Panc1 (cell line): Measurements from ENCODE around the gene BRD2. TPM values are rescaled to one million over a fixed set of nuclear protein-coding genes. Genes with fewer than 3 reads are reported as not detected.
A peak's percentile ranks its signal among the peaks of the same experiment; 100 is the strongest.

Experiments
- ATAC-seq: fragments of 200-7000 bp; cut with Tn5 transposase; 2 replicates; pipeline ENCODE4 v1.9.1; 2020; ENCODE audit warnings: mild to moderate bottlenecking, moderate library complexity
- BruUV-seq: library from RNA; stranded (reverse); fragments of 400-500 nt; replicated peaks from 2 replicates; lab custom pipeline; 2021; lab: Mats Ljungman, UMichigan
- CTCF ChIA-PET: fragments of 300-600 bp; sonication (Branson Sonifier 250); formaldehyde crosslinking; loops from one replicate; lab custom pipeline; 2022; ENCODE audit warnings: antibody characterized with exemption; lab: Charles Lee
- POLR2A ChIA-PET: fragments of 300-600 bp; sonication (Branson Sonifier 250); formaldehyde crosslinking; loops from one replicate; lab custom pipeline; 2022; ENCODE audit warnings: antibody characterized with exemption; lab: Charles Lee
- DNase-seq: peaks from one replicate; pipeline ENCODE4 v3.0.0-alpha.2; 2010; ENCODE audit warnings: low read depth, low spot score
- H3K27ac ChIP-seq: 2 replicates; pipeline ENCODE4 v1.5.1; 2011; ENCODE audit warnings: mild to moderate bottlenecking, low read length, inconsistent platforms
- H3K27me3 ChIP-seq: fragments of 200-500 bp; sonication (Bioruptor generic); 2 replicates; pipeline ENCODE4 v1.6.0; 2014; ENCODE audit warnings: low read length, inconsistent platforms; ENCODE audit not compliant: control insufficient read depth, insufficient read depth
- H3K36me3 ChIP-seq: fragments of 200-500 bp; sonication (Bioruptor generic); 2 replicates; pipeline ENCODE4 v1.5.1; 2014; ENCODE audit warnings: inconsistent platforms, mild to moderate bottlenecking, low read length, moderate library complexity; ENCODE audit not compliant: control insufficient read depth, insufficient read depth
- H3K4me1 ChIP-seq: 2 replicates; pipeline ENCODE4 v1.5.1; 2011; ENCODE audit warnings: inconsistent platforms, mild to moderate bottlenecking, low read length, moderate library complexity; ENCODE audit not compliant: control insufficient read depth, insufficient read depth
- H3K4me3 ChIP-seq, 2 experiments: 2 replicates each; pipeline ENCODE4 v1.5.1; 2011 to 2012; ENCODE audit warnings: low read depth in 2 of 2, low read length in 2 of 2, mild to moderate bottlenecking in 2 of 2, inconsistent platforms in 1 of 2, moderate library complexity in 1 of 2
- H3K9me3 ChIP-seq: fragments of 200-500 bp; sonication (Bioruptor generic); 2 replicates; pipeline ENCODE4 v1.5.1; 2014; ENCODE audit warnings: low read depth, mild to moderate bottlenecking, inconsistent platforms, low read length, moderate library complexity; ENCODE audit not compliant: control insufficient read depth, insufficient read depth
- POLR2AphosphoS5 ChIP-seq: IDR thresholded peaks from 2 replicates; pipeline ENCODE4 v1.6.1; 2012; ENCODE audit warnings: mild to moderate bottlenecking, low read depth, low read length, moderate library complexity
- SIN3A ChIP-seq: IDR thresholded peaks from 2 replicates; pipeline ENCODE4 v1.6.1; 2012; ENCODE audit warnings: low read depth, mild to moderate bottlenecking, low read length, moderate library complexity, borderline replicate concordance; ENCODE audit not compliant: insufficient read depth
- TCF7L2 ChIP-seq: IDR thresholded peaks from 2 replicates; pipeline ENCODE4 v1.6.1; 2011; ENCODE audit warnings: mild to moderate bottlenecking, low read depth, low read length, inconsistent platforms
- in situ Hi-C: cut with HindIII; loops from 2 replicates; pipeline ENCODE4 v1.10.0; 2016; ENCODE audit warnings: low sequenced_read_pairs, low pct_unique_long_range_greater_than_20kb
- intact Hi-C: fragments of 100-400 bp; cut with micrococcal nuclease; formaldehyde crosslinking; loops from one replicate; pipeline ENCODE4 v1.10.0; 2022; ENCODE audit not compliant: unreplicated experiment
- total RNA-seq: library from RNA; stranded (reverse); gene quantifications from one replicate; pipeline ENCODE4 v1.2.1, GENCODE V29; 2021; ENCODE audit not compliant: unreplicated experiment
- TF ChIP-seq, protein P1 (sequence below), 2 experiments: IDR thresholded peaks; 2 replicates each; pipeline ENCODE4 v1.6.1; 2011 to 2012; ENCODE audit warnings: low read depth in 2 of 2, control low read depth in 1 of 2, low read length in 1 of 2, mild to moderate bottlenecking in 1 of 2, moderate library complexity in 1 of 2; ENCODE audit not compliant: insufficient read depth in 1 of 2
- TF ChIP-seq, protein P2 (sequence below): fragments of 450-650 bp; IDR thresholded peaks from 2 replicates; pipeline ENCODE4 v1.5.1; 2017; ENCODE audit warnings: mild to moderate bottlenecking

BRD2 gene
- total RNA-seq, 1 experiment from 2014 or later: 209 TPM

DNA sequence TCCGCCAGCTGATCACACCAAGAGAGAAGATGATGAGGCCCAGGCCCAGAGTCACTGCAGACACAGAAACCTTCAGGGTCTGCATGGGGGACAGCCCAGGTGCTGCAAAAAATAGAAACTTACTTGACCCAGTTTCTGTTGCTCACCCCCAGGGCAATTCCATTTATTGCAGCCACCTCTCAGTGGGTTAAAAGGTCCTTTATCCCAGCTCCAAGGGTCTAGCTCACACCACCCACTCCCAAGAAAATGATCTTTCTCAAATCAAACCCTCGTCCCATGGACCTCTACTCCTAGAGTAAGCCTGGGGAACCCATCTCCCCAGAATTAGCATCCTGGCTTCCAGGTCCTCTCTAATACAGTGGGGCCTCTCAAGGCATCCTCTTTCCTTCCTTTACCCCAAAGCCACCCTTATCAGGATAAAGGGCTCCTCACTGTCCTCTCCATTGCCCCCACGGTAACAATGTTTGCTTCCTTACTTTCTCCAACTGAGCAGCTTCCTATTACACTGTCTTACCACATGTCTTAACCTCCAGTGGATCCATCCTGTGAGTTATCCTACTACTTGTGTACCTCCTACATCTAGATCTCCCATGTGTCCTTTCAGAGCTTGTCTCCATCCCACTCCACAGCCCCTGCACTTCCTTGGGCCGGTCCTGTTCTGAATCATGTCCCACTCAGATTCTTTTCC, 32.7 kb upstream of the BRD2 start:
- intact Hi-C loops (no loop called here), in situ Hi-C loops (no loop called here)
- POLR2A ChIA-PET: no interaction called here
- Histone ChIP-seq H3K4me3 (no peak overlapping the region), H3K27me3 (no peaks in the 10 kb centered on the region; the same call in 1 of the 2 replicates), H3K36me3 (no peaks in the 10 kb centered on the region), H3K27ac (no peak overlapping the region), H3K9me3 (no peaks in the 10 kb centered on the region), H3K4me1 (no peaks in the 10 kb centered on the region)
- DNase-seq: no peak
- peak; percentile 32; the same call in 1 of the 2 replicates for ATAC-seq
- no TSS peak for BruUV-seq
- TF ChIP-seq POLR2AphosphoS5: no peak
- TF ChIP-seq, protein P1, sequence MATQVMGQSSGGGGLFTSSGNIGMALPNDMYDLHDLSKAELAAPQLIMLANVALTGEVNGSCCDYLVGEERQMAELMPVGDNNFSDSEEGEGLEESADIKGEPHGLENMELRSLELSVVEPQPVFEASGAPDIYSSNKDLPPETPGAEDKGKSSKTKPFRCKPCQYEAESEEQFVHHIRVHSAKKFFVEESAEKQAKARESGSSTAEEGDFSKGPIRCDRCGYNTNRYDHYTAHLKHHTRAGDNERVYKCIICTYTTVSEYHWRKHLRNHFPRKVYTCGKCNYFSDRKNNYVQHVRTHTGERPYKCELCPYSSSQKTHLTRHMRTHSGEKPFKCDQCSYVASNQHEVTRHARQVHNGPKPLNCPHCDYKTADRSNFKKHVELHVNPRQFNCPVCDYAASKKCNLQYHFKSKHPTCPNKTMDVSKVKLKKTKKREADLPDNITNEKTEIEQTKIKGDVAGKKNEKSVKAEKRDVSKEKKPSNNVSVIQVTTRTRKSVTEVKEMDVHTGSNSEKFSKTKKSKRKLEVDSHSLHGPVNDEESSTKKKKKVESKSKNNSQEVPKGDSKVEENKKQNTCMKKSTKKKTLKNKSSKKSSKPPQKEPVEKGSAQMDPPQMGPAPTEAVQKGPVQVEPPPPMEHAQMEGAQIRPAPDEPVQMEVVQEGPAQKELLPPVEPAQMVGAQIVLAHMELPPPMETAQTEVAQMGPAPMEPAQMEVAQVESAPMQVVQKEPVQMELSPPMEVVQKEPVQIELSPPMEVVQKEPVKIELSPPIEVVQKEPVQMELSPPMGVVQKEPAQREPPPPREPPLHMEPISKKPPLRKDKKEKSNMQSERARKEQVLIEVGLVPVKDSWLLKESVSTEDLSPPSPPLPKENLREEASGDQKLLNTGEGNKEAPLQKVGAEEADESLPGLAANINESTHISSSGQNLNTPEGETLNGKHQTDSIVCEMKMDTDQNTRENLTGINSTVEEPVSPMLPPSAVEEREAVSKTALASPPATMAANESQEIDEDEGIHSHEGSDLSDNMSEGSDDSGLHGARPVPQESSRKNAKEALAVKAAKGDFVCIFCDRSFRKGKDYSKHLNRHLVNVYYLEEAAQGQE (IDR thresholded peaks at IDR 0.05; ENCODE audit: insufficient read depth in 1 of 2, low read depth in 2 of 2, low read length in 1 of 2): no peak
- TF ChIP-seq TCF7L2: no peak
- TF ChIP-seq SIN3A: no peak
- CTCF ChIA-PET: no interaction called here

DNA sequence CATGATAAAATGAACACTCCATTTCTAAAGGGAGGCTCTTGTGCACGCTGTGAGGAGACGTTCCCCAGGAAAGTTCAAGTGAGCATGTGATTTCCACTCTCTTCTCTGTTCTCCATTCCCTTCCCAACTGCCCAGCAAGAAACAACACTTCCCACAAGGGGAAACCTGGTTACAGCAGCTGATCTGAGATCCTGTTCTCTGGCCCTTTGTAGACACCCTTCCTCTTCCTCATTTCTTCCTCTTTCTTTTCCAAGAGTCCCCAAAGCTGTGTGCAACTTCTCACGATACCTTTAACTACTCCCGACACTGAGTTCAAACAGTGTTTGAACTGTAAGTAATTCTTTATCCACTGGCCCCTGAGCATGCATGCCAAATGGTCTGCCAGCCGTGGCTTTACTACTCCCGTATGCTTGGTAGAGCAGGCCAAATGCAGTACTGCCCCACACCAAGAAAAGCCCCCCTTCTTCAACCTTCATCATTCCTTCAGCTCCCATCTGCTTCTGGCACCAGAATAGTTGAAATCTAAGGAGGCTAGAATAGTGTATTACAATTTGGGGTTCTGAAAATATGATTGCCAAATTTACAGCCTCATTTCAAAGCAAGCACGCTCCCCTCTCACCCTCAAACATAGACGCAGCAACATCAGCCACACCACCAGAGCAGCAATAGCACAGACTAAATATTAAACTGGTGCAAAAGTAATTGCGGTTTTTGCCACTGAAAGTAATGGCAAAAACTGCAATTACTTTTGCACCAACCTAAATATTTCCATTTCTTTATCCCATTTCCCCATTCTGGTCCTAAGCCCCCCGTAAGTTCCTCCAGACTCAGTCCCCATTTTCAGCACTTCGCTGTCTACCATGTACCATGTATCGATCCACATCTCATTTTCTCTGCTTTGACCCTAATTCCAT, 31.9 kb upstream of the BRD2 start:
- Histone ChIP-seq H3K36me3 (no peaks in the 10 kb centered on the region), H3K27me3 (no peaks in the 10 kb centered on the region; the same call in 1 of the 2 replicates), H3K4me1 (no peaks in the 10 kb centered on the region), H3K9me3 (no peaks in the 10 kb centered on the region), H3K4me3 (no peak overlapping the region), H3K27ac (no peak overlapping the region)
- POLR2A ChIA-PET: no interaction called here
- BruUV-seq: no TSS peak
- intact Hi-C loops: no loop called here
- in situ Hi-C loops: no loop called here
- TF ChIP-seq, protein P1 (IDR thresholded peaks at IDR 0.05; ENCODE audit: insufficient read depth in 1 of 2, low read depth in 2 of 2, low read length in 1 of 2): no peak
- TF ChIP-seq TCF7L2 (no peak), POLR2AphosphoS5 (no peak)
- TF ChIP-seq, protein P2, sequence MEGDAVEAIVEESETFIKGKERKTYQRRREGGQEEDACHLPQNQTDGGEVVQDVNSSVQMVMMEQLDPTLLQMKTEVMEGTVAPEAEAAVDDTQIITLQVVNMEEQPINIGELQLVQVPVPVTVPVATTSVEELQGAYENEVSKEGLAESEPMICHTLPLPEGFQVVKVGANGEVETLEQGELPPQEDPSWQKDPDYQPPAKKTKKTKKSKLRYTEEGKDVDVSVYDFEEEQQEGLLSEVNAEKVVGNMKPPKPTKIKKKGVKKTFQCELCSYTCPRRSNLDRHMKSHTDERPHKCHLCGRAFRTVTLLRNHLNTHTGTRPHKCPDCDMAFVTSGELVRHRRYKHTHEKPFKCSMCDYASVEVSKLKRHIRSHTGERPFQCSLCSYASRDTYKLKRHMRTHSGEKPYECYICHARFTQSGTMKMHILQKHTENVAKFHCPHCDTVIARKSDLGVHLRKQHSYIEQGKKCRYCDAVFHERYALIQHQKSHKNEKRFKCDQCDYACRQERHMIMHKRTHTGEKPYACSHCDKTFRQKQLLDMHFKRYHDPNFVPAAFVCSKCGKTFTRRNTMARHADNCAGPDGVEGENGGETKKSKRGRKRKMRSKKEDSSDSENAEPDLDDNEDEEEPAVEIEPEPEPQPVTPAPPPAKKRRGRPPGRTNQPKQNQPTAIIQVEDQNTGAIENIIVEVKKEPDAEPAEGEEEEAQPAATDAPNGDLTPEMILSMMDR: no peak
- no peak for DNase-seq
- CTCF ChIA-PET: no interaction called here
- no peak for ATAC-seq
